ENCODE data around the gene HLA-DPB1.

The HLA-DPB1 gene

DNA sequence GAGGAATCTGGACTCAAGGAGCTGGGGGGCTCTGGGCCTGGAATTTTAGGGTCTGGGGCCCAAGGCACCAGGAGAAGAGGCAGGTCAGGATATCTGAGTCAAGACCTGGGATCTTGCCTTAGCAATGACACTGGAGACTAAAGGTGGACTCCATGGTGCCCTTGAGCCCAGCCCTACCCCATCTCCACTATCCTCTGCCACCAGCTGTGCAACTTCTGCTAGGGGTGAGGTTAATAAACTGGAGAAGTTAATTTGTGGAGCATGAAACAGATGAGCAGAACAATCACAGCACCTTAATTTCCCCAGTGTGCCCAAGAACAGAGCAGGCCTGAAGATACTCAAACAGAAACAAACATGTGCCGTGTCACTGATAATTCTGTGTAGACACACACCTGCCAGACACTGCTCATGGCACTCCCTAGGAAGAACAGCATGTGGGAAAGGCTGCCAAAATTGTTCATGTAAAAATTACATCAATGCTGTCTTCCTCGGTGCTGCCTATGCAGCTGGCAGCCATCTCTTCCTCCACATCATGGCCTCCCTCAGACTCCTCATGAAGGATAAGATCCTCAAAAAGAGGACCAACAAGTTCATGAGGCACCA, 3.2 kb downstream of the HLA-DPB1 start:
- no peak for FAIRE-seq
- DNase-seq (ENCODE audit: insufficient read length, low spot score), result no peak
- TF ChIP-seq, protein P1, sequence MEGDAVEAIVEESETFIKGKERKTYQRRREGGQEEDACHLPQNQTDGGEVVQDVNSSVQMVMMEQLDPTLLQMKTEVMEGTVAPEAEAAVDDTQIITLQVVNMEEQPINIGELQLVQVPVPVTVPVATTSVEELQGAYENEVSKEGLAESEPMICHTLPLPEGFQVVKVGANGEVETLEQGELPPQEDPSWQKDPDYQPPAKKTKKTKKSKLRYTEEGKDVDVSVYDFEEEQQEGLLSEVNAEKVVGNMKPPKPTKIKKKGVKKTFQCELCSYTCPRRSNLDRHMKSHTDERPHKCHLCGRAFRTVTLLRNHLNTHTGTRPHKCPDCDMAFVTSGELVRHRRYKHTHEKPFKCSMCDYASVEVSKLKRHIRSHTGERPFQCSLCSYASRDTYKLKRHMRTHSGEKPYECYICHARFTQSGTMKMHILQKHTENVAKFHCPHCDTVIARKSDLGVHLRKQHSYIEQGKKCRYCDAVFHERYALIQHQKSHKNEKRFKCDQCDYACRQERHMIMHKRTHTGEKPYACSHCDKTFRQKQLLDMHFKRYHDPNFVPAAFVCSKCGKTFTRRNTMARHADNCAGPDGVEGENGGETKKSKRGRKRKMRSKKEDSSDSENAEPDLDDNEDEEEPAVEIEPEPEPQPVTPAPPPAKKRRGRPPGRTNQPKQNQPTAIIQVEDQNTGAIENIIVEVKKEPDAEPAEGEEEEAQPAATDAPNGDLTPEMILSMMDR (IDR thresholded peaks at IDR 0.05; ENCODE audit: insufficient read depth, missing control alignments), result no peak

DNA sequence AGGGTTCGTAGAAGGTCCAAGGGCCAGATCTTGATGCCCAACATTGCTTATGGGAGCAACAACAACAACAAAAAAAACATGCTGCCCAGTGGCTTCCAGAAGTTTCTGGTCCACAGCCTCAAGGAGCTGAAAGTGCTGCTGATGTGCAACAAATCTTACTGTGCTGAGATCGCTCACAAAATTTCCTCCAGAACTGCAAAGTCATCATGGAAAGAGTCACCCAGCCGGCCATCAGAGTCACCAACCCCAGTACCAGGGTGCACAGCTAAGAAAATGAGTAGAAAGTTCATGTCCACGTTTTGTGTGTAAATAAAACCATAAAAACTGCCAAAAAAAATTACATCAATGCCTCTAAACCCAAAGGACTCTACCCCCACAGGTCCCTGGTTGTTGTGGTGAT, 3.8 kb downstream of the HLA-DPB1 start:
- DNase-seq (ENCODE audit: insufficient read length, low spot score) (no peak), FAIRE-seq (no peak)
- TF ChIP-seq, protein P1 (IDR thresholded peaks at IDR 0.05; ENCODE audit: insufficient read depth, missing control alignments), result no peak

DNA sequence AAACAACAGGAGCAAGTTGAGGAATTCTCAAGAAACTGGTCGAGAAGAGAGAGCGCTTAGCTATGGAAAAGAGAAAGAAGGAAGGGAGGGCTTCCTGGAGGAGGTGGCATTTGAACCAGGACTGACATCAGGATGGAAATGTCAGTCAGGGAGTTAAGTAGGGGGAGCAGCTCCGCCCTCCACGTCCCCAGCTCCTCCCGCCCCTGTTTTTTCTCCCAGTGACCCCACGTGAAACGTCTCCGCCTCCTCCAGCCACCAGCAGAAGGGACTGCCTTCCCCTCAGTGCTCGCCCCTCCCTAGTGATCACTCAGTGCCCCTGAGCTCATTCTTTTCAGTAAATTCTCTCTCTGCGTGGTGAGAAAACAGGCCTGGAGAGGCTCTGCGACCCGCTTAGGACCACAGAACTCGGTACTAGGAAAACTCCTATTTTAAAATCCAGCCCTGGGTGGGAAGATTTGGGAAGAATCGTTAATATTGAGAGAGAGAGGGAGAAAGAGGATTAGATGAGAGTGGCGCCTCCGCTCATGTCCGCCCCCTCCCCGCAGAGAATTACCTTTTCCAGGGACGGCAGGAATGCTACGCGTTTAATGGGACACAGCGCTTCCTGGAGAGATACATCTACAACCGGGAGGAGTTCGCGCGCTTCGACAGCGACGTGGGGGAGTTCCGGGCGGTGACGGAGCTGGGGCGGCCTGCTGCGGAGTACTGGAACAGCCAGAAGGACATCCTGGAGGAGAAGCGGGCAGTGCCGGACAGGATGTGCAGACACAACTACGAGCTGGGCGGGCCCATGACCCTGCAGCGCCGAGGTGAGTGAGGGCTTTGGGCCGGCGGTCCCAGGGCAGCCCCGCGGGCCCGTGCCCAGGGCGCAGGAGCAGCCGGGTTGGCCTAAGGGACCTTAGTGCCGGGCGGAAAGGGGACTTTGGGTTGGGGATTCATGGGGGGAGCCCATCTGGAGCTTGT, 4.6 kb downstream of the HLA-DPB1 start:
- TF ChIP-seq, protein P1 (IDR thresholded peaks at IDR 0.05; ENCODE audit: insufficient read depth, missing control alignments), result no peak
- FAIRE-seq (no peak), DNase-seq (ENCODE audit: insufficient read length, low spot score) (peak; percentile 46)

DNA sequence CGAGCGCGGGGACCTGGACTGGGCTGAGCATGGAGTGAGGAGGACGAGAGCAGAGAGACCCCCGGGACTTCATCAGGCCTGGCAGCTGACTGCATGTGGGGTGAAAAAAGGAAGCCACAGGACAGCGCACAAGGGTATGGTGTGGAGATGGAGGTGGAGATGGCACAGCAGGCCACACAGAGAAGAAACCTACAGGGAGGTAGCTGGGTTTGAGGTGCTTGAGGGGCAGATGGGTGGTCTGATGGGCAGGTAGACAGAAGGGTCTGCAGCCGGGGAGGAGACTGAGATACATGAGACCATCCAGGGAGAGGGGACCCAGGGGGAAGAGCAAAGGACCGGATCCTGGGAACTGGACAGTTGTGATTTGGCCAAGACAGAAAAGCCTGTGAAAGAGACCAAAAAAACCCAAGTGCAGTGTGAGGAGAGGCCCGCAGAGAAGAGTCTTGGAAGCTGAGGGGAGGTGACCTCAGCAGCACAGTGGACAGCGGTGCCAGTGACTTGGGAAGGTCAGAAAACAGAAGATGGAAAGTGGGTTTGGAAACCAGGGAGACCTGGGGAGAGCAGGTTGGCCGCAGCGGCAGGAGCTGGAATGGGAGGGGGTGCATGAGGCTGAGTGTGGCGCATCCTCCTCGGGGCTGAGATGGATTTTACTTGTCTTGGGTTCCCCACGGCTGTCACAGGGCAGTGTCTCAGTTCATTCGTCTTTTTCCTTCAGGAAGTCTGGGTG, 5.5 kb downstream of the HLA-DPB1 start:
- DNase-seq (ENCODE audit: insufficient read length, low spot score) (no peak), FAIRE-seq (no peak)
- TF ChIP-seq, protein P1 (IDR thresholded peaks at IDR 0.05; ENCODE audit: insufficient read depth, missing control alignments), result no peak

DNA sequence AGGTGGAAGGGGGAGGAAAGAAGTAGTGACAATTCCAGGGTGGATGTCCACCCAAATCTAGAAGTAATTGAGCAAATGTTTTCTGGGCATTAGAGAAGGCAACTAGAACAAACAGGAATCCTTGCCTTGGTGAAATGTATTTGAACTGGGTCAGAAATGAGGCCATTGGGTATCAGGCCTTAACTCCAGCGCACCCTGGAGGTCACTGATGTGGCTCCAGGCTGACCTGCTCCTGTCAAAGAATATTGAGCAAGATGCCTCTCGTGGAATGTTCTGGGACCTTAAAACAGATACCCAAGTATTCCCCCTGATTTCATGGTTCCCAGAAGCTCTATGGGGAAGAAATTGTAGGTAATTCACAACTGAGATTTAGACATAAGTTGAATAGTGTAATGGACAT, 6.9 kb downstream of the HLA-DPB1 start:
- DNase-seq (ENCODE audit: insufficient read length, low spot score), result no peak
- TF ChIP-seq, protein P1 (IDR thresholded peaks at IDR 0.05; ENCODE audit: insufficient read depth, missing control alignments), result peak; percentile 50
- FAIRE-seq, result no peak

DNA sequence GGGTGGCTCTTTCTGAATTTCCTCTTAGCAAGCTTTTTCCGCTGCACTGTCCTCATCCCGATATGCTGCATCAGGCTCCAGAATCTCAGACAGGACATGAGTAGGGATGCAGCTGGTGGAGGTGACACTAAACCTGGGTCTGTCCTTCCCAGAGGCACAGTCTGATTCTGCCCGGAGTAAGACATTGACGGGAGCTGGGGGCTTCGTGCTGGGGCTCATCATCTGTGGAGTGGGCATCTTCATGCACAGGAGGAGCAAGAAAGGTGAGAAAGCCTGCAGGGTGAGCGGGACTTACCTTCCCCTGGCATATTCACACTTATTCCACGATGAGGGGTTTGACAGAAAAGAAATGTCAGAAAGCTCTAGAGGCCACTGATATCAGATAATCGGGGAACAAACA, 9.8 kb downstream of the HLA-DPB1 start:
- DNase-seq (ENCODE audit: insufficient read length, low spot score), result no peak
- FAIRE-seq, result no peak
- TF ChIP-seq, protein P1 (IDR thresholded peaks at IDR 0.05; ENCODE audit: insufficient read depth, missing control alignments), result no peak
